Mucosa of rectum (tissue), 2 donors: ENCODE results near the gene PDS5A.

ENCODE experiments used
- H3K27ac ChIP-seq, 2 donors: one replicate each; pipeline ENCODE4 v1.7.0; 2013; ENCODE audit warnings: inconsistent platforms in 2 of 2, low read depth in 2 of 2, low read length in 2 of 2
- H3K27me3 ChIP-seq, 2 donors: one replicate each; pipeline ENCODE4 v1.7.0; 2013; ENCODE audit warnings: low read length in 2 of 2; ENCODE audit not compliant: control insufficient read depth in 2 of 2, insufficient read depth in 2 of 2
- H3K36me3 ChIP-seq, 2 donors: one replicate each; pipeline ENCODE4 v1.7.0; 2013; ENCODE audit warnings: low read length in 2 of 2; ENCODE audit not compliant: control insufficient read depth in 2 of 2, insufficient read depth in 2 of 2
- H3K4me1 ChIP-seq, 2 donors: one replicate each; pipeline ENCODE4 v1.7.0; 2013; ENCODE audit warnings: low read length in 2 of 2, mild to moderate bottlenecking in 1 of 2; ENCODE audit not compliant: control insufficient read depth in 2 of 2, insufficient read depth in 2 of 2
- H3K4me3 ChIP-seq, 2 donors: one replicate each; pipeline ENCODE4 v1.7.0; 2013; ENCODE audit warnings: low read length in 2 of 2
- H3K9ac ChIP-seq, 2 donors: one replicate each; pipeline ENCODE4 v1.7.0; 2013; ENCODE audit warnings: low read length in 2 of 2, low read depth in 1 of 2, mild to moderate bottlenecking in 1 of 2
- H3K9me3 ChIP-seq, 2 donors: one replicate each; pipeline ENCODE4 v1.7.0; 2013; ENCODE audit warnings: low read length in 2 of 2; ENCODE audit not compliant: control insufficient read depth in 2 of 2
- donor health status: healthy.
- donor health status: Normal muscosa, but diverticular disease.

The PDS5A gene

DNA sequence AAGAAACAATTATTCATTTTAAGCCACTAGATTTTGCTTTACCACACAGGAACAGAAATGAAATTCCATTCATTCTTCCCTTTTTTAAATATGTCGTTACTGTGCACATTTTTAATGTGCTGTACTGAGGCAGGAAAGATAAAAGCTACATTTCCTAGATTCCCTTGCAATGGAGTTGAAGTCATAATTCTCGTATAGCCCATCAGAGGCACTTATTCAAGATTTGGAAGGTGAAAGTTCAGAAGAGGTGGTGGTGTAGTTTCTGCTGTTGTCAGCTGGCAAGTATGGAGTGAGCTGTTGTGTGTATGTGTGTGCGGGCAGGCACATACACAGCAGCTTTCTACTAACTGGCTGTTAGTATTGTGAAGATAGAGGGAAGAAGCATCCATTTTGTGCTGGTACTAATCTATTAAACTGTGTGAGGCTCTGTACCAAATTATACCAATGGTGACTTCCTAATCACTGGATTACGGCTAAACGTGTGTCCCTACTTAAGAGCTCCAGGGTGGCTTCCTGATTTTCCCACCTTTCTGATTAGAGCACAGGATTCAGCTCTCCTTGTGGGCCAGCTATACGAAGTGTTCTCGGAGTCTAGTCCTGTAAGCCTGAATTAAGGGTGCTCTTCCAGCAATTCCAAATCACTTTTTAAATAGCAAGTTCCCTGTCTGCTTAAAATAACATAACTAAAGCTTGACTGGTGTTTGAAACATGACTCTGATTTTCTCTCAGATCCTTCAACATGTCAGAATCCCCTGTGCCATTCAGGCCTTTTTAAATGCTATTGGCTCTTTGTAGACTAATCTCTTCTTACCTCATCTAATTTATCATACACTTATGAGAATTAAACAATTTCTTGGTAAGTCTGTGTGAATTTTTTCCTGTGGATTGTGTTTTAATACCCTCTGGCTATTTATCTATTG, 43.8 kb downstream of the PDS5A start:
- no peaks in the 10 kb centered on the region for H3K9me3 ChIP-seq
- peaks cover 0 to 2% of the 10 kb centered on the region in 2 donors for H3K36me3 ChIP-seq
- no peak overlapping the region for H3K9ac ChIP-seq
- H3K4me3 ChIP-seq: no peak overlapping the region
- H3K27me3 ChIP-seq: no peaks in the 10 kb centered on the region
- peaks cover 2 to 6% of the 10 kb centered on the region in 2 donors for H3K4me1 ChIP-seq
- H3K27ac ChIP-seq: no peak overlapping the region

DNA sequence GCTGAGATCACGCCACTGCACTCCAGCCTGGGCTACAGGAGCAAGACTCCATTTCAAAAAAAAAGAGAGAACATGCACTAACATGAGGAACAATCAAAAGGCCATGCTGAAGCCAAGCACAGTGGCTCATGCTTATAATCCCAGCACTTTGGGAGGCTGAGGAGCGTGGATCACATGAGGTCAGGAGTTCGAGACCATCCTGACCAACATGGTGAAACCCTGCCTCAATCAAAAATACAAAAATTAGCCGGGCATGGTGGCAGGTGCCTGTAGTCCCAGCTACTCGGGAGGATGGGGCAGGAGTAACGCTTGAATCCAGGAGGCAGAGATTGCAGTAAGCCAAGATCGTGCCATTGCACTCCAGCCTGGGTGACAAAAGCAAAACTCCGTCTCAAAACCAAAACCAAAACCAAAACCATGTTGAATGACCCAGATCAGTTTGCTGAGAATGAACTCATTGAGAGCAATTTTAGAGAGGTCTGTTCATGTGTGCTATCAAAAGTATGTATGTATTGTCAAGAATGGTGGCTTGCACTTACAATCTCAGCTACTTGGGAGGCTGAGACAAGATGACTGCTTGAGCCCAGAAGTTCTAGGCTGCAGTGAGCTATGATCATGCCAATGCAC, 44.8 kb downstream of the PDS5A start:
- Histone ChIP-seq H3K9me3 (no peaks in the 10 kb centered on the region), H3K4me1 (peaks cover 2 to 6% of the 10 kb centered on the region in 2 donors), H3K9ac (no peak overlapping the region), H3K4me3 (no peak overlapping the region), H3K27me3 (no peaks in the 10 kb centered on the region), H3K27ac (no peak overlapping the region), H3K36me3 (peaks cover 0 to 3% of the 10 kb centered on the region in 2 donors)

DNA sequence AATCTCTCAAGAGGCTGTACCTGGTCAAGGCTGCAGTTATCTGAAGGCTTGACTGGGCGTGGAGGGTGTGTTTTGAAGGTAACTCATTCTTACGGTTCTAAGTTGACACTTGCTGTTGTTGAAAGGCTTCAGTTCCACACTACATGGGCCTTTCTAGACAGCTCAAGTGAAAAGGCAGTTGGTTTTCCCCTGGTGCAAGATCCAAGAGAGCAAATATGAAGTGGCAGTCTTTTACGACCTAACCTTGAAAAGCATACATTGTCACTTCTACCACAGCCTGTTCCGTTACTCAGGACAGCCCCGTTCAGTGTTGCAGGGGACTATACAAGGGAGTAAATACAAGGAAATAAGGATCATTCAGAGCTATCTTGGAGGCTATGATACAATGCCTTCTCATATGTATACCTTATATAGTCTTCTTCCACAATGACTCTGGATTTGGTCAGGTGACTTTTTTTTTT, 46.2 kb downstream of the PDS5A start:
- peaks cover 0 to 6% of the 10 kb centered on the region in 2 donors for H3K4me1 ChIP-seq
- H3K27me3 ChIP-seq: no peaks in the 10 kb centered on the region
- peaks cover 3 to 10% of the 10 kb centered on the region in 2 donors for H3K36me3 ChIP-seq
- H3K9ac ChIP-seq: no peak overlapping the region
- no peak overlapping the region for H3K4me3 ChIP-seq
- H3K27ac ChIP-seq: no peak overlapping the region
- H3K9me3 ChIP-seq: no peaks in the 10 kb centered on the region

DNA sequence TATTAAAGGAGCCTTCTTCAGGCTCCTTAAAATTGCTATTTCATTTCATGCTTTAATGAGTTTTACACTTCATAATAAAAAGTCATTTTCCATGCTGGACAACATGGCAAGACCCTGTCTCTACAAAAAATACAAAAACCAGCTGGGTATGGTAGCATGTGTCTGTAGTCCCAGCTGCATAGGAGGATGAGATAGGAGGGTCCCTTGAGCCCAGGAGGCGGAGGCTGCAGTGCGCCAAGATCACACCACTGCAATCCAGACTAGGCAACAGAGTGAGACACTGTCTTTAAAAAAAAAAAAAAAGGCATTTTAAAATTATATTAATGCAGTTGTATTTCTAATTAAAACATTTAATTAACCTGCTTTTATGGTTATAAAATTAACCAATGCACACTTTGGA, 49.2 kb downstream of the PDS5A start:
- H3K9me3 ChIP-seq: no peaks in the 10 kb centered on the region
- no peak overlapping the region for H3K4me3 ChIP-seq
- no peaks in the 10 kb centered on the region for H3K27me3 ChIP-seq
- no peak overlapping the region for H3K9ac ChIP-seq
- peaks cover 0 to 11% of the 10 kb centered on the region in 2 donors for H3K4me1 ChIP-seq
- H3K27ac ChIP-seq: no peak overlapping the region
- peaks cover 11 to 12% of the 10 kb centered on the region in 2 donors for H3K36me3 ChIP-seq

DNA sequence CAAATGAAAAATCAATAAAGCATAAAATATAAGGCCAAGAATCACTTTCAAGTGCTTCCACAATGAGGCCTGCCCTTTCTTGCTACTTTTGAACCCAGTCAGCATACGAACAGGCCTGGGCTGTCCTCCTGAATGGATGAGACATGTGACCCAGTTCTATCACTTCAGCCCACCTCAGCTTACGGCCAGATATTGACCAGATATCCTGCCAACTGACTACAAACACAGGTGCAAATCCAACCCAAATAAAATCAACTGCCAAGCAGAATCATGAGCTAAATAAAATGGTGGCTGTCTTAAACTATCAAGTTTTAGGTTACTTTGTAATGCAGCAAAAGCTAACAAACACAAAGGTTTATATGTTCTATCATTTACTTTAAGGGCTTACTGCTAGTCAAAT, 53.7 kb downstream of the PDS5A start:
- no peak overlapping the region for H3K9ac ChIP-seq
- no peaks in the 10 kb centered on the region for H3K27me3 ChIP-seq
- H3K36me3 ChIP-seq: peaks cover 11 to 18% of the 10 kb centered on the region in 2 donors
- H3K4me1 ChIP-seq: peaks cover 4 to 5% of the 10 kb centered on the region in 2 donors
- H3K9me3 ChIP-seq: no peaks in the 10 kb centered on the region
- H3K27ac ChIP-seq: no peak overlapping the region
- H3K4me3 ChIP-seq: no peak overlapping the region

DNA sequence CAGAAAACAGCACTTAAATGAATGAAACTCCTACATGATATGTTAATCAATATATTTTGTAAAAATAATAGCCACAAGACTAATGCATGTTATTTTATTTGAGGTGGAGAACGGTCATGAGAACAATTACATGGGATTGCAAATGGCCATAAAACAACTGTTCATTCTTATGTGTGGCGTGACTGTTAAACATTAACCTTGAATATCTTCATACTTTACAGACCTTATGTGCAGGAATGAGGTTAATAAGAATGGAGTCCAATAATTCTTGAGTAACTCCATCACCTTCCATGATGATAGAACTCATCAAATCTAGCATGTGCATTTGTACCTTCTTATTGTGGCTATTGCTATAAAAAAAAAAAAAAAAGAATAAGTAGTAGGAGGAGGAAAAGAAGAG, 55.3 kb downstream of the PDS5A start:
- Histone ChIP-seq H3K9ac (no peak overlapping the region), H3K4me3 (no peak overlapping the region), H3K36me3 (peaks cover 14 to 15% of the 10 kb centered on the region in 2 donors), H3K4me1 (peaks cover 4 to 5% of the 10 kb centered on the region in 2 donors), H3K27me3 (no peaks in the 10 kb centered on the region), H3K27ac (no peak overlapping the region), H3K9me3 (no peaks in the 10 kb centered on the region)

DNA sequence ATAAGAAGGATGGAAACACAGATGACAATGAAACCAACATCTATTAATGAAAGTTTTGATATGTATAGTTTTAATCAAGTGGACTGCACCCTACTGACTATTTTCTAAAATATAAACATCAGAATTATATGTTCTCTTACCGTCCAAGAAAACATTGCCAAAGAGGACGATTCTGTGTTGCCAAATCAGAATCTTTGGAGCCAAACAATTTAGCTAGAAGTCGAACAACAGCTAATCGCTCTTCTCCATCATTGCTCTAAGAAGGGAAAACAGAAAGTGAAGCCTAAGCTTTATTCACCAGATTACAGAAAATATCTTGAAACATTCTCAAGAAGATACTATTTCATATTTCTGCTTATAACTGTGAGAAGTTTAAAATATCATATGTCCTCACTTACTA, 64.2 kb downstream of the PDS5A start:
- no peak overlapping the region for H3K9ac ChIP-seq
- no peaks in the 10 kb centered on the region for H3K4me1 ChIP-seq
- no peaks in the 10 kb centered on the region for H3K27me3 ChIP-seq
- peaks cover 18 to 33% of the 10 kb centered on the region in 2 donors for H3K36me3 ChIP-seq
- H3K9me3 ChIP-seq: no peaks in the 10 kb centered on the region
- H3K4me3 ChIP-seq: no peak overlapping the region
- no peak overlapping the region for H3K27ac ChIP-seq

DNA sequence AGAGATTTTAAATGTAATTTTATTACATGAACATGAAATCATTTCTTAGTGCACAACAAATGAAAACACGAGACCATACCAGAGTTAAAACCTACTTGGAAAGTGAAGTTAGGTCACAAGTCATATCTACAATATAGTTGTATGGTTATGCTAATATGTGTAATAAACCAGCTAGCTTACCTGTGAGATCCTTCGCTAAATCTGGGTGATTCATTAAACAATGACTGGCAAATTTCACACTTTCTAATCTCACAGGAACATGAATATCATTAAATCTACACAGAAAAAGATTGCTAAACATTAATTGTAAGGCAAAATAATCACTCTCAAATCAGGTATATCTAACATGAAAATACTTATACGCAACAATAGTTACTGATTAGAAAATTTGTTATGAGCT, 67.6 kb downstream of the PDS5A start:
- Histone ChIP-seq H3K27me3 (no peaks in the 10 kb centered on the region), H3K36me3 (peaks cover 18 to 29% of the 10 kb centered on the region in 2 donors), H3K9ac (no peak overlapping the region), H3K9me3 (no peaks in the 10 kb centered on the region), H3K4me1 (no peaks in the 10 kb centered on the region), H3K27ac (no peak overlapping the region), H3K4me3 (no peak overlapping the region)

DNA sequence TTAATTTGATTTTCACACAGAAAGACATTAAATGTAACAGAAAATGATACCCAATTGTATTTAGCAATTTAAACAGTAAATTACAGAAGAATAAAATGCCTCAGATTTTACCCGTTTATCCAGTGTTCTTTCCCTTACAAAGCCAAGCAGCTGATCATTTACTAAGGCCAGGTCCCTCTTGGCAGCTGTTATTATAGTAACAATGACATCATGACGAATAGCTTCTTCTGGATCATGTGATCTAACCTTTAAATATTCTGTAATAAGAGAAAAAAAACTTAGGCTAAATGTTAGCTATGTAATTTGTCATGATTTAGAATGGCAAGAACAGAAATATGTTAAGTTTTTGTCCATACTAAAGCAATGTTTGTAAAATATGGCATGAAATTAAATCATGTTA, 69.4 kb downstream of the PDS5A start:
- Histone ChIP-seq H3K9ac (no peak overlapping the region), H3K36me3 (peaks cover 14 to 31% of the 10 kb centered on the region in 2 donors), H3K9me3 (no peaks in the 10 kb centered on the region), H3K4me3 (no peak overlapping the region), H3K4me1 (no peaks in the 10 kb centered on the region), H3K27me3 (no peaks in the 10 kb centered on the region), H3K27ac (no peak overlapping the region)

DNA sequence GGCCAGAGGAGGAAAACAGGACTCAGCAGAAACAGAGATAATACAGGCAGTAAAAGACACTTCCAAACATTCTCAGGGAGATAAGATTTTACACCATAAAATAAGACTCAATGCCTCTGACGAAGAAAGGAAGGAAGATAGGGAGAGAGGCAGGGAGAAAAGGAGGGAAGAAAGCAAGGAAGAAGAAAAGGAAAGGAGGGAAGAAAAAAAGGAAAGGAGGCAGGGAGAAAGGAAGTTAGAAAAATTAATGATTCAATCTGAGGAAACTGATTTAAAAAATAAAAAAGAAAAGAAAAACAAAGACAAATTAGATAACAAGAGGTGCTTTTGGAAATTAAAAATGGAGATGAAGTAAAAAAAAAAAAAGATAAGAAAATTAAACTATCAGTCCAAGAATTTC, 72.1 kb downstream of the PDS5A start:
- H3K9ac ChIP-seq: no peak overlapping the region
- no peaks in the 10 kb centered on the region for H3K4me1 ChIP-seq
- H3K9me3 ChIP-seq: no peaks in the 10 kb centered on the region
- peaks cover 19 to 34% of the 10 kb centered on the region in 2 donors for H3K36me3 ChIP-seq
- H3K27me3 ChIP-seq: no peaks in the 10 kb centered on the region
- H3K4me3 ChIP-seq: no peak overlapping the region
- H3K27ac ChIP-seq: no peak overlapping the region
